IMR-90 (cell line): ENCODE results near the gene EP300. TPM values are rescaled to one million over a fixed set of nuclear protein-coding genes. Genes with fewer than 3 reads are reported as not detected.

ENCODE experiments used
- ATAC-seq: fragments of 200-7000 bp; cut with Tn5 transposase; 2 replicates; pipeline ENCODE4 v1.9.1; 2020; ENCODE audit warnings: low read depth, mild to moderate bottlenecking, moderate library complexity
- Bru-seq: library from RNA; stranded (reverse); fragments of 400-500 nt; gene quantifications from one replicate; lab custom pipeline; 2021; lab: Mats Ljungman, UMichigan
- BruChase-seq, 2 experiments: library from RNA; stranded (reverse); fragments of 400-500 nt; gene quantifications; one replicate each; lab custom pipeline; 2021; lab: Mats Ljungman, UMichigan
- BruUV-seq: library from RNA; stranded (reverse); fragments of 400-500 nt; replicated peaks from 2 replicates; lab custom pipeline; 2021; lab: Mats Ljungman, UMichigan
- CTCF ChIA-PET: fragments of 300-600 bp; formaldehyde crosslinking; extraction: SDS; loops from one replicate; lab custom pipeline; 2021; ENCODE audit warnings: antibody characterized with exemption; lab: Yijun Ruan, JAX
- POLR2A ChIA-PET: fragments of 300-600 bp; sonication (Branson Sonifier 250); formaldehyde crosslinking; loops from one replicate; lab custom pipeline; 2022; ENCODE audit warnings: antibody characterized with exemption; ENCODE audit not compliant: unreplicated experiment; lab: Charles Lee
- DNase-seq: peaks from one replicate; pipeline ENCODE4 v3.0.0; 2013
- H2AFZ ChIP-seq: replicated peaks from 2 replicates; pipeline ENCODE3; 2013; ENCODE audit warnings: low read length, mild to moderate bottlenecking; ENCODE audit not compliant: poor library complexity
- H2AK5ac ChIP-seq: 2 replicates; pipeline ENCODE4 v1.6.1; 2013; ENCODE audit warnings: low read depth, low read length, inconsistent platforms
- H2AK9ac ChIP-seq: replicated peaks from 2 replicates; pipeline ENCODE3; 2013; ENCODE audit warnings: mild to moderate bottlenecking, low read depth, low read length, moderate library complexity; ENCODE audit not compliant: poor library complexity
- H2BK120ac ChIP-seq: 2 replicates; pipeline ENCODE4 v1.6.1; 2013; ENCODE audit warnings: low read depth, low read length, inconsistent platforms
- H2BK15ac ChIP-seq: 3 replicates; pipeline ENCODE4 v1.6.1; 2013; ENCODE audit warnings: low read depth, low read length, inconsistent platforms
- H2BK20ac ChIP-seq: 2 replicates; pipeline ENCODE4 v1.6.1; 2013; ENCODE audit warnings: low read depth, mild to moderate bottlenecking, inconsistent platforms, low read length, moderate library complexity
- H2BK5ac ChIP-seq: 2 replicates; pipeline ENCODE4 v1.6.1; 2013; ENCODE audit warnings: mild to moderate bottlenecking, low read depth, low read length, inconsistent platforms; ENCODE audit not compliant: poor library complexity, severe bottlenecking
- H3K14ac ChIP-seq: replicated peaks from 2 replicates; pipeline ENCODE4 v1.6.1; 2013; ENCODE audit warnings: low read depth, low read length, inconsistent platforms
- H3K18ac ChIP-seq: 2 replicates; pipeline ENCODE4 v1.6.1; 2013; ENCODE audit warnings: low read depth, low read length, control low read depth
- H3K23ac ChIP-seq: 2 replicates; pipeline ENCODE4 v1.6.1; 2013; ENCODE audit warnings: low read depth, low read length, inconsistent platforms
- H3K27ac ChIP-seq: 2 replicates; pipeline ENCODE4 v1.5.1; 2013; ENCODE audit warnings: mild to moderate bottlenecking, control low read depth, low read length; ENCODE audit not compliant: insufficient read depth
- H3K27me3 ChIP-seq: 2 replicates; pipeline ENCODE4 v1.6.1; 2013; ENCODE audit warnings: low read length; ENCODE audit not compliant: control insufficient read depth, insufficient read depth
- H3K36me3 ChIP-seq: 2 replicates; pipeline ENCODE4 v1.6.1; 2013; ENCODE audit warnings: low read length, mixed read lengths; ENCODE audit not compliant: control insufficient read depth, insufficient read depth
- H3K4ac ChIP-seq: 2 replicates; pipeline ENCODE4 v1.6.1; 2013; ENCODE audit warnings: low read depth, low read length, inconsistent platforms
- H3K4me1 ChIP-seq: 2 replicates; pipeline ENCODE4 v1.6.1; 2013; ENCODE audit warnings: low read length, mixed read lengths; ENCODE audit not compliant: control insufficient read depth, insufficient read depth
- H3K4me2 ChIP-seq: 2 replicates; pipeline ENCODE4 v1.6.1; 2013; ENCODE audit warnings: low read depth, mild to moderate bottlenecking, control low read depth, low read length, moderate library complexity
- H3K4me3 ChIP-seq: 2 replicates; pipeline ENCODE4 v1.5.1; 2013; ENCODE audit warnings: low read depth, mild to moderate bottlenecking, control low read depth, low read length, moderate library complexity; ENCODE audit not compliant: insufficient read depth
- H3K56ac ChIP-seq: 2 replicates; pipeline ENCODE4 v1.6.1; 2013; ENCODE audit warnings: low read length, inconsistent platforms; ENCODE audit not compliant: insufficient read depth; ENCODE audit errors: extremely low read depth
- H3K79me1 ChIP-seq, 2 experiments: 2 replicates each; pipeline ENCODE4 v1.6.1; 2013; ENCODE audit warnings: low read length in 2 of 2, inconsistent platforms in 1 of 2, low read depth in 1 of 2
- H3K9ac ChIP-seq: 2 replicates; pipeline ENCODE4 v1.6.1; 2013; ENCODE audit warnings: low read depth, low read length, control low read depth
- H3K9me1 ChIP-seq: 2 replicates; pipeline ENCODE4 v1.6.1; 2013; ENCODE audit warnings: low read length, inconsistent platforms; ENCODE audit not compliant: insufficient read depth
- H3K9me3 ChIP-seq: 2 replicates; pipeline ENCODE4 v1.6.1; 2013; ENCODE audit warnings: low read length; ENCODE audit not compliant: control insufficient read depth, insufficient read depth
- H4K20me1 ChIP-seq: 2 replicates; pipeline ENCODE4 v1.6.1; 2013; ENCODE audit warnings: low read length, inconsistent platforms; ENCODE audit not compliant: insufficient read depth
- H4K5ac ChIP-seq: 2 replicates; pipeline ENCODE4 v1.6.1; 2013; ENCODE audit warnings: mild to moderate bottlenecking, low read depth, low read length, control low read depth
- H4K8ac ChIP-seq, 2 experiments: 2 replicates each; pipeline ENCODE4 v1.6.1; 2013; ENCODE audit warnings: low read depth in 2 of 2, low read length in 2 of 2, control low read depth in 1 of 2, inconsistent platforms in 1 of 2
- H4K91ac ChIP-seq: 2 replicates; pipeline ENCODE4 v1.6.1; 2013; ENCODE audit warnings: low read depth, low read length, inconsistent platforms; ENCODE audit not compliant: insufficient read depth
- BHLHE40 ChIP-seq: fragments of 150-350 bp; IDR thresholded peaks from 2 replicates; pipeline ENCODE4 v1.6.1; 2016; ENCODE audit warnings: mild to moderate bottlenecking, low read depth, low read length
- CHD1 ChIP-seq: IDR thresholded peaks from 2 replicates; pipeline ENCODE4 v1.6.1; 2012; ENCODE audit warnings: low read depth, low read length, improper control_type of control experiment
- CTCF ChIP-seq: conservative IDR thresholded peaks from 2 replicates; pipeline ENCODE4 v1.5.1; 2012; ENCODE audit warnings: mild to moderate bottlenecking, low read depth, low read length, improper control_type of control experiment
- ELK1 ChIP-seq: fragments of 150-350 bp; IDR thresholded peaks from 2 replicates; pipeline ENCODE4 v1.6.1; 2016; ENCODE audit warnings: low read depth, mild to moderate bottlenecking, low read length, moderate library complexity, borderline replicate concordance
- MAZ ChIP-seq: IDR thresholded peaks from 2 replicates; pipeline ENCODE4 v1.6.1; 2012; ENCODE audit warnings: low read depth, mild to moderate bottlenecking, low read length, improper control_type of control experiment, moderate library complexity, borderline replicate concordance
- NFE2L2 ChIP-seq: fragments of 150-350 bp; IDR thresholded peaks from 2 replicates; pipeline ENCODE4 v1.6.1; 2016; ENCODE audit warnings: low read depth, mild to moderate bottlenecking, low read length
- POLR2A ChIP-seq: IDR thresholded peaks from 2 replicates; pipeline ENCODE4 v1.6.1; 2012; ENCODE audit warnings: mild to moderate bottlenecking, low read depth, low read length
- RAD21 ChIP-seq: IDR thresholded peaks from 2 replicates; pipeline ENCODE4 v1.6.1; 2012; ENCODE audit warnings: low read length, improper control_type of control experiment
- RCOR1 ChIP-seq: IDR thresholded peaks from 2 replicates; pipeline ENCODE4 v1.6.1; 2012; ENCODE audit warnings: mild to moderate bottlenecking, low read length, improper control_type of control experiment; ENCODE audit not compliant: insufficient replicate concordance
- SMC3 ChIP-seq: fragments of 150-350 bp; IDR thresholded peaks from 2 replicates; pipeline ENCODE4 v1.6.1; 2016; ENCODE audit warnings: low read depth, mild to moderate bottlenecking, antibody characterized with exemption, low read length, moderate library complexity
- WGBS, 2 experiments: methylation state at CpG; one replicate each; pipeline versions ENCODE4 v1.1.5 to v1.1.7; 2013; ENCODE audit warnings: missing lambda C conversion rate in 2 of 2; ENCODE audit not compliant: insufficient read length in 1 of 2; ENCODE audit errors: extremely low coverage in 2 of 2; 5-methylcytosine and 5-hydroxymethylcytosine counted together
- dilution Hi-C: fragments of 300-500 bp; cut with HindIII; formaldehyde crosslinking; loops from one replicate; pipeline ENCODE4 v1.14.3; 2018; ENCODE audit warnings: low sequenced_read_pairs; ENCODE audit not compliant: unreplicated experiment
- in situ Hi-C: fragments of 300-500 bp; cut with MboI; formaldehyde crosslinking; loops from 3 replicates; pipeline ENCODE4 v1.14.3; 2019; ENCODE audit warnings: low sequenced_read_pairs, inconsistent platforms, mixed read lengths
- intact Hi-C: fragments of 100-400 bp; cut with micrococcal nuclease; formaldehyde crosslinking; loops from 2 replicates; pipeline ENCODE4 v1.10.0; 2022
- long read RNA-seq: library from polyadenylated mRNA; unstranded; transcript quantifications from one replicate; pipeline ENCODE4 v2.0.0, GENCODE V29; 2021; ENCODE audit not compliant: unreplicated experiment
- polyA plus RNA-seq, 3 experiments: library from polyadenylated mRNA; depleted of rRNA; stranded (reverse); fragments of >200 nt; gene quantifications; 2 replicates each; pipeline ENCODE4 v1.2.3, GENCODE V29; 2012; ENCODE audit warnings: low replicate concordance in 1 of 3
- total RNA-seq: library from RNA; depleted of rRNA; stranded (reverse); fragments of >200 nt; gene quantifications from 2 replicates; pipeline ENCODE4 v1.2.3, GENCODE V29; 2012; rRNA removed
- TF ChIP-seq, protein P1 (sequence below): fragments of 150-350 bp; IDR thresholded peaks from 2 replicates; pipeline ENCODE4 v1.6.1; 2017; ENCODE audit warnings: mild to moderate bottlenecking, antibody characterized with exemption, low read length, low read depth

The EP300 gene
- 17.5 and 27.4 TPM in 2 replicates for total RNA-seq
- 21.9 and 23.3 TPM in 2 replicates for polyA plus RNA-seq (2012; rRNA removed)
- polyA plus RNA-seq (2012; cell fraction: cytosol; rRNA removed) = 8.0 and 8.8 TPM in 2 replicates
- 35.3 and 38.0 TPM in 2 replicates for polyA plus RNA-seq (2012; cell fraction: nucleus; rRNA removed; ENCODE audit: low replicate concordance)
- Bru-seq, nascent RNA = percentile 91 among the genes with signal in this experiment
- BruChase-seq, experiment 1, labeled RNA remaining after a 6-hour chase = percentile 96 among the genes with signal in this experiment
- BruChase-seq, experiment 2, labeled RNA remaining after a 2-hour chase = percentile 95 among the genes with signal in this experiment
- long read RNA-seq, partial matches to known transcripts = 7 of 11 reads
- long read RNA-seq, other reads (novel, unspliced or antisense) = 4 of 11 reads

DNA sequence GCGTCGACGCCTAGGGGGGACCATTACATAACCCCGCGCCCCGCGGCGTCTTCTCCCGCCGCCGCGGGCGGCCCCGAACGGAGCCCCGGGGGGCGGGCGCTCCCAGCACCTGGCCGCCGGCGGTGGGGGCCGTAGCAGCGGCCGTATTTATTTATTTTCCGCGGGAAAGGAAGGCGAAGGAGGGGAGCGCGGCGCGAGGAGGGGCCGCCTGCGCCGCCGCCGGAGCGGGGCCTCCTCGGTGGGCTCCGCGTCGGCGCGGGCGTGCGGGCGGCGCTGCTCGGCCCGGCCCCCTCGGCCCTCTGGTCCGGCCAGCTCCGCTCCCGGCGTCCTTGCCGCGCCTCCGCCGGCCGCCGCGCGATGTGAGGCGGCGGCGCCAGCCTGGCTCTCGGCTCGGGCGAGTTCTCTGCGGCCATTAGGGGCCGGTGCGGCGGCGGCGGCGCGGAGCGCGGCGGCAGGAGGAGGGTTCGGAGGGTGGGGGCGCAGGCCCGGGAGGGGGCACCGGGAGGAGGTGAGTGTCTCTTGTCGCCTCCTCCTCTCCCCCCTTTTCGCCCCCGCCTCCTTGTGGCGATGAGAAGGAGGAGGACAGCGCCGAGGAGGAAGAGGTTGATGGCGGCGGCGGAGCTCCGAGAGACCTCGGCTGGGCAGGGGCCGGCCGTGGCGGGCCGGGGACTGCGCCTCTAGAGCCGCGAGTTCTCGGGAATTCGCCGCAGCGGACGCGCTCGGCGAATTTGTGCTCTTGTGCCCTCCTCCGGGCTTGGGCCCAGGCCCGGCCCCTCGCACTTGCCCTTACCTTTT, at the start of gene EP300:
EP300 (plus strand) TSS at position 570 of the 795 bp plus-strand sequence. CDS start 413 bp downstream, outside the sequence.
- ChIA-PET POLR2A (interaction anchor here (0.6 kb wide), 1 partner anchor 39 kb away, joined by 3 read pairs; no protein-coding TSS in a partner anchor), CTCF (no interaction called here)
- dilution Hi-C loops (no loop called here), in situ Hi-C loops (no loop called here), intact Hi-C loops (no loop called here)
- peaks cover 45% of the 10 kb centered on the region for H4K20me1 ChIP-seq
- H2AK9ac ChIP-seq = peak within 1 kb of the TSS; percentile 97
- peak within 1 kb of the TSS; percentile 80 to 82; a peak in 3 of 4 replicates for H4K8ac ChIP-seq
- no TSS peak for BruUV-seq
- peak within 1 kb of the TSS; percentile 97 for H3K27ac ChIP-seq
- peak within 1 kb of the TSS; percentile 95 for H3K9ac ChIP-seq
- peak within 1 kb of the TSS; percentile 86 for H3K14ac ChIP-seq
- peak within 1 kb of the TSS; percentile 66 for H3K56ac ChIP-seq
- peak within 1 kb of the TSS; percentile 84 for H3K4me3 ChIP-seq
- H3K79me1 ChIP-seq = peaks cover 5 to 18% of the 10 kb centered on the region in 2 experiments; a peak in 2 of 4 replicates
- H2AFZ ChIP-seq = peak within 1 kb of the TSS; percentile 95
- DNase-seq (peak; percentile 68), ATAC-seq (peak; percentile 33)
- peak within 1 kb of the TSS; percentile 93 for H2BK5ac ChIP-seq
- H2AK5ac ChIP-seq = peak within 1 kb of the TSS; percentile 83
- H2BK15ac ChIP-seq = no peak within 1 kb of the TSS
- peak within 1 kb of the TSS; percentile 90 for H3K4me2 ChIP-seq
- H3K9me3 ChIP-seq = no peaks in the 10 kb centered on the region
- H2BK20ac ChIP-seq = no peak within 1 kb of the TSS
- peak within 1 kb of the TSS; percentile 83; the same call in 1 of the 2 replicates for H3K18ac ChIP-seq
- peak within 1 kb of the TSS; percentile 94 for H3K4ac ChIP-seq
- H3K27me3 ChIP-seq = no peaks in the 10 kb centered on the region
- WGBS, 2 experiments = 0% methylated on average over 16 of the region's 112 CpGs; no CpG with 5 or more reads in 1 of the 2 experiments
- no peaks in the 10 kb centered on the region for H3K36me3 ChIP-seq
- H4K91ac ChIP-seq = peak within 1 kb of the TSS; percentile 88
- peaks cover 5% of the 10 kb centered on the region; the same call in 1 of the 2 replicates for H3K9me1 ChIP-seq
- peak within 1 kb of the TSS; percentile 92 for H3K23ac ChIP-seq
- H4K5ac ChIP-seq = peak within 1 kb of the TSS; percentile 88
- H2BK120ac ChIP-seq = peak within 1 kb of the TSS; percentile 56; the same call in 1 of the 2 replicates
- H3K4me1 ChIP-seq = peaks cover 6% of the 10 kb centered on the region
- TF ChIP-seq MAZ (peak; percentile 87), ELK1 (no peak), RCOR1 (no peak), RAD21 (peak; percentile 10; the same call in 1 of the 2 replicates), SMC3 (no peak), BHLHE40 (no peak), CTCF (peak; percentile 19; the same call in 1 of the 2 replicates), POLR2A (peak; percentile 59), NFE2L2 (no peak), CHD1 (no peak)
- TF ChIP-seq, protein P1, sequence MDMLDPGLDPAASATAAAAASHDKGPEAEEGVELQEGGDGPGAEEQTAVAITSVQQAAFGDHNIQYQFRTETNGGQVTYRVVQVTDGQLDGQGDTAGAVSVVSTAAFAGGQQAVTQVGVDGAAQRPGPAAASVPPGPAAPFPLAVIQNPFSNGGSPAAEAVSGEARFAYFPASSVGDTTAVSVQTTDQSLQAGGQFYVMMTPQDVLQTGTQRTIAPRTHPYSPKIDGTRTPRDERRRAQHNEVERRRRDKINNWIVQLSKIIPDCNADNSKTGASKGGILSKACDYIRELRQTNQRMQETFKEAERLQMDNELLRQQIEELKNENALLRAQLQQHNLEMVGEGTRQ = no peak
